ENCODE data around the gene USP3. TPM values are rescaled to one million over a fixed set of nuclear protein-coding genes. Genes with fewer than 3 reads are reported as not detected.

Gene USP3, protein sequence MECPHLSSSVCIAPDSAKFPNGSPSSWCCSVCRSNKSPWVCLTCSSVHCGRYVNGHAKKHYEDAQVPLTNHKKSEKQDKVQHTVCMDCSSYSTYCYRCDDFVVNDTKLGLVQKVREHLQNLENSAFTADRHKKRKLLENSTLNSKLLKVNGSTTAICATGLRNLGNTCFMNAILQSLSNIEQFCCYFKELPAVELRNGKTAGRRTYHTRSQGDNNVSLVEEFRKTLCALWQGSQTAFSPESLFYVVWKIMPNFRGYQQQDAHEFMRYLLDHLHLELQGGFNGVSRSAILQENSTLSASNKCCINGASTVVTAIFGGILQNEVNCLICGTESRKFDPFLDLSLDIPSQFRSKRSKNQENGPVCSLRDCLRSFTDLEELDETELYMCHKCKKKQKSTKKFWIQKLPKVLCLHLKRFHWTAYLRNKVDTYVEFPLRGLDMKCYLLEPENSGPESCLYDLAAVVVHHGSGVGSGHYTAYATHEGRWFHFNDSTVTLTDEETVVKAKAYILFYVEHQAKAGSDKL
- 10 to 100 TPM; 20.8 to 43.5 (median 41.0) TPM for polyA plus RNA-seq (ENCODE audit: insufficient read length in 4 of 4)

- peak; percentile 86 to 92 (median 92) for DNase-seq (ENCODE audit: low read depth in 4 of 4, low spot score in 3 of 4)
Observed at GRCh38 chr15:63504247-63504978, at the start of gene USP3. Gene USP3, plus strand, starts transcription at chr15:63504593. Its CDS starts 147 bp downstream, at chr15:63504740.

DNA sequence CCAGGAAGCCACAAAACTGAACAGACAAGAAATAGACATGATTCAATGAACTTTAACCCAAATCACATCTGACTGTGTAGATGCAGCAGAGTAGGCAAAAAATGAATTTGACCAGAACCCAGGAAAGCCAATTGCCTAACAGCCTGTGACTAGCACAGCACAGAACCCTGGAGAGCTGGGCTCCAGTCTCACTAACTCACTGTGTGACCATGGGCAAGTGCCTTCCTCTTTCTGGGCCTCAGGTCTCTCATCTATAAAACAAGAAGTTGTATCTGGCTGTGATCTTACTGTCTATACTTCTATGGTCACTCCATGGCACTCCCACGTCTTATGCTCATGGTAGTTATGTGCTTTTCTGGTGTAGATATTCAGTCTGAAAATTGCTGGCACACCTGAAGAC, 48.1 kb upstream of the USP3 start:
- no peak for DNase-seq (ENCODE audit: low read depth in 4 of 4, low spot score in 3 of 4)

- DNase-seq (ENCODE audit: low read depth in 4 of 4, low spot score in 3 of 4): no peak
Observed at GRCh38 chr15:63457379-63457778, 47.0 kb upstream of the USP3 start.

GRCh38 chr15:63458026-63458425, 46.4 kb upstream of the USP3 start:
- DNase-seq (ENCODE audit: low read depth in 4 of 4, low spot score in 3 of 4): no peak

DNA sequence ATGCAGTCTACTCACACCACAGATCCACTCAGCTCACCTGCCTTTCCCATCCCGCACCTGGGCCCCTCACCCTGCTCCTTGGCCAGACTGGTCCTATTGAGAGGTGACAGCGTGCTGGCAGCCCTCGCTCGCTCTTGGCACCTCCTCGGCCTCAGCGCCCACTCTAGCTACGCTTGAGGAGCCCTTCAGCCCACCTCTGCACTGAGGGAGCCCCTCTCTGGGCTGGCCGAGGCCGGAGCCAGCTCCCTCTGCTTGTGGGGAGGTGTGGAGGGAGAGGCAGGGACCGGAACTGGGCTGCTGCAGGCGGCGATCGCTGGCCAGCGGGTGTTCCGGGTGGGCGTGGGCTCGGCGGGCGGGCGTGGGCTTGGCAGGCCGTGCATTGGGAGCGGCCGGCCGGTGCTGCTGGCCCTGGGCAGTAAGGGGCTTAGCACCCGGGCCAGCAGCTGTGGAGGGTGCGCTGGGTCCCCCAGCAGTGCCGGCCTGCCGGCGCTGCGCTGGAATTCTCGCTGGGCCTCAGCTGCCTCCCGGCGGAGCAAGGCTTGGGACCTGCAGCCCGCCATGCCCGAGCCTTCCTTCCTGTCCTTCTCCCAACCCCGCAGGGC, 45.5 kb upstream of the USP3 start:
- DNase-seq (ENCODE audit: low read depth in 4 of 4, low spot score in 3 of 4): no peak

DNA sequence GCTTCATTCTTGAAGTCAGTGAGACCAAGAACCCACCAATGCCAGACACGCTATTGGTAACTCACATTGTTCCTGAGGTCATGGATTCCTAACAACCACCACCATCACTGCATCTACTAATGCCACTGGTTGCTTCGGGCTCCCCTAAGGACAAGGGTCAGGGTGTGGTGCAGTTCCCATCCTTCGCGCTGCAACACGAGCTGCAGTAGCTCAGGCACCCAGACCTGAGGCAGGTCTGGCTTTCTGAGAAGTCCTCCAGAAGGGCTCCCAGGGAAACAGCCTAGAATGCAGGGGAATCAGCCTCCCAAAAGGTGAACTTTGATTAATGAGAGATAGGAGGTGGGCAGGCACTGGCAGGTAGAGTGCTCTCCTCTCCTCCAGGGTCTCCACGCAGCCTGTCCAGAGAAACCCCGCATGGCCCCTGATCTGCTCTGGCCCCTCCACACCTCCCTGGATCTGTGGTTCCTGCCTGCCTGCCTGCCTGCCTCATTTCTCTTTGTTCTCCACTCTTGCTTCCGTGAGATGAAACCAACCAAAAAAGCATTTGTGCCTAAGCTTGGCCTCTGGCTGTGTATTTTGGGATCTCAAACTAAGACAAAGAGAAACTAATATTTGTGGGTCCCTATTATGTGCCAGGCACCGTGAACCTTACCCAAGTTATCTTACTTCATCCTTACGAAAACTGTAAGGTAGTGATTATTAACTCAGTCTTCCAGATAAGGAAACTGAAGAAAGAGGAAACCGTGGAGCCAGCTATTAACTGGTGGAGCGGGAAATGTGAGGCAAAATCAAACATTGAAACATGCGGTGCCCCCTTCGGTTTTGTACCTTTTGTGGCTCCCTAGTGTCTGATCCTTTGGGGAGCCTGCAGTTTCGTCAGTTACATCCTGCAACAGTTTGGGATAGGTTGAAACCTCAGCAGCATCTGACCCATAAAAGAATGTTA, 43.9 kb upstream of the USP3 start:
- DNase-seq (ENCODE audit: low read depth in 4 of 4, low spot score in 3 of 4): no peak

GRCh38 chr15:63461230-63461985, 43.0 kb upstream of the USP3 start:
- DNase-seq (ENCODE audit: low read depth in 4 of 4, low spot score in 3 of 4): no peak

GRCh38 chr15:63462088-63462487, 42.3 kb upstream of the USP3 start:
- DNase-seq (ENCODE audit: low read depth in 4 of 4, low spot score in 3 of 4): no peak

- no peak for DNase-seq (ENCODE audit: low read depth in 4 of 4, low spot score in 3 of 4)
Observed at GRCh38 chr15:63463036-63463435, 41.4 kb upstream of the USP3 start.

DNA sequence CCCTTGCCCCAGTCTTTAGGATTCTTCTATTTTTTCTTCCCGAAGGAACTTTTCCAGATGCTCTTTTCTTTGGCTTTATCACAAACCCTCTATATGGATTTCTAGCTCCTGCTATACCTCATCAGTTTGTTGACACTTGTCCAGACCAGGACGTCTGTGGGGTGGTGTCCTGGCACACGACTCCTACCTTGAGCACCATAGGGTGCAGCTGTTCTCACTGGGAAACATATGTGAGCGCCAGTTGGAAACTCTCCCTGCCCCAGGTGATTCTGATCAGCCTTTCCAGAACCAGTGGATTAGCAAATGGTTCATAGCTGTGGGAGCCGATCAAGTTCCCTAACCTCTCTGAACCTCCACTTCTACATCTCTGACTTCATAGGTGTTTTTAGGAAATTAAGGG, 40.6 kb upstream of the USP3 start:
- no peak for DNase-seq (ENCODE audit: low read depth in 4 of 4, low spot score in 3 of 4)

DNA sequence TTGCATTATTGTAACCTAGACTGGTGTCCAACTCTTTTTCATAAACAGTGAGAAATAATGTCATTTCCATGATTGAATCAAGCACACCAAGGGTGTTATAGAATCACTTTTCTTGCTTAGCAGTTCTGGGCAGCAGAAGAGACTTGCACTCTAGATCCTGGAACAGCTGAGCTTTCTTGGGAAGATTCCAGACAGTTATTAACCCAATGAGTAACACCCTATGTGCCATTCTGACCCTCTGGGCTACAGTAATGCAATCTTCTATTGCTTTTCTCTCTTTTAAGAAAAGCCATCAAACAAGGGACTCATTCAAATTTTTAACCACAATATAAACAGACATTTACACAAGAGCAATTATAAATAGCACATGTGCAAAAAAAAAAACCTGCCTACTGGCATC, 39.3 kb upstream of the USP3 start:
- no peak for DNase-seq (ENCODE audit: low read depth in 4 of 4, low spot score in 3 of 4)

- peak in 1 of 4 donors; percentile 37 for DNase-seq (ENCODE audit: low read depth in 4 of 4, low spot score in 3 of 4)
Observed at GRCh38 chr15:63466378-63467192, 37.8 kb upstream of the USP3 start.

GRCh38 chr15:63469190-63469589, 35.2 kb upstream of the USP3 start:
- no peak for DNase-seq (ENCODE audit: low read depth in 4 of 4, low spot score in 3 of 4)

DNA sequence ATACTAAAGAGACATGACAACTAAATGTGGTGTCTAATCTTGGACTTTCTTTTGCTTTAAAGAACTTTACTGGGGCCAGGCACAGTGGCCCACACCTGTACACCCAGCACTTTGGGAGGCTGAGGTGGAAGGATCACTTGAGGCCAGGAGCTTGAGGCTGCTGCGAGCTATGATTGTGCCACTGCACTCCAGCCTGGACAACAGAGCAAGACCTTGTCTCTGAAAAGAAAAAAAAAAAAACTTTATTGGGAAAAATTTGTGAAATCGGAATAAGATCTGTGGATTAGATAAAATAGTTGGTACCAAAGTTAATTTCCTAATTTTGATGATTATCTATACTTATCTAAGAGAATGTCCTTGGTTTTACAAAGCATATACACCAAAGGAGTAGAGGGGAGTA, 34.4 kb upstream of the USP3 start:
- no peak for DNase-seq (ENCODE audit: low read depth in 4 of 4, low spot score in 3 of 4)

- DNase-seq (ENCODE audit: low read depth in 4 of 4, low spot score in 3 of 4): no peak
Observed at GRCh38 chr15:63473007-63473748, 31.2 kb upstream of the USP3 start.

- DNase-seq (ENCODE audit: low read depth in 4 of 4, low spot score in 3 of 4): no peak
Observed at GRCh38 chr15:63473749-63473998, 30.7 kb upstream of the USP3 start.

DNA sequence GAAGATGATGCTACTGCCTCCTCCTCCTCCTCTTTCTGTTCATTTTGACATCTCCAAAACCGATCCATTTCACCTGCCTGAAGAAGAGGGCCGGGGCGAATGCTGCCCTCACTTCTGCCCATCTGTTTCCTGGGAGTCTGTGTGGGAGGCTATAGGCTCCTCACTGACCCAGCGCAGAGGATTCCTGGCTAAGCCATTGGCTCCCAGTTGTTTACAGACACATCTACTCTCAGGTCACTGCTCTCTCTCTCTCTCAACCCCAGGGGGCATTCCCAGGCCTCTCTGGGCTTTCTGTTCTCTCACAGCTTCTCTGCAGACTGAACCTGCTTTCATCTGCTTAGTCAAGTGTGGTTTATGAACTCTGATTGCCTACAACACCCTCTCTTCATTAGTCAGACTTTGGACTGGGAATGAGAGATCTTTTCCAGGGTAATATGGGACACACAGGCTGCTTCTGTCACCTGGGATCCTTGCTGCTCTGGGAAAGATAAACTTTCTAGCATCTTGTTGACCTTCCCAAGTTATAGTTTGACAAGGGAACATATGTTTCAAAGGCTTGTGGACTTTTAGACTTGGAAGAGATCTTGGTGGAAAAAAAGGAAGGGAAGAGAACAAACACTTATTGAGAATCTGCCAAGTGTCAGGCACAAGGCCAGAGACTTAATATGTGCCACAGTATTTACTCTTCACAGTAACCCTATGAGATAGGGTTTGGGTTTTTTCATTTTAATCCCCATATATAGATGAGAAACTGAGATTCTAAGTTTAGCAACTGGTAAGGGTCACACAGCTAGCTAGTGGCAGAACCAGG, 30.2 kb upstream of the USP3 start:
- DNase-seq (ENCODE audit: low read depth in 4 of 4, low spot score in 3 of 4): peak in 1 of 4 donors; percentile 49

Measured in left renal pelvis (tissue), 4 donors.